HCT116 (cell line): Measurements from ENCODE around the gene COLEC11. TPM values are rescaled to one million over a fixed set of nuclear protein-coding genes. Genes with fewer than 3 reads are reported as not detected.

Experiments
- ATAC-seq: fragments of 200-7000 bp; cut with Tn5 transposase; 2 replicates; pipeline ENCODE4 v1.9.1; 2020; ENCODE audit warnings: mild to moderate bottlenecking, moderate library complexity
- BruUV-seq: library from RNA; stranded (reverse); fragments of 400-500 nt; replicated peaks from 2 replicates; lab custom pipeline; 2021; lab: Mats Ljungman, UMichigan
- CTCF ChIA-PET: fragments of 300-600 bp; sonication (Branson Sonifier 250); formaldehyde crosslinking; loops from one replicate; lab custom pipeline; 2021; ENCODE audit warnings: antibody characterized with exemption; lab: Charles Lee
- POLR2A ChIA-PET: fragments of 300-600, 350-600 bp; sonication (Branson Sonifier 250); formaldehyde crosslinking; loops from one replicate; lab custom pipeline; 2021; ENCODE audit warnings: antibody characterized with exemption; lab: Charles Lee
- RAD21 ChIA-PET, 2 experiments: fragments of 300-600 bp; sonication (Branson Sonifier 250); formaldehyde crosslinking; loops; one replicate each; lab custom pipeline; 2023; ENCODE audit warnings: low total read pairs in 2 of 2; ENCODE audit not compliant: uncharacterized antibody in 2 of 2, unreplicated experiment in 2 of 2, low non-redundant PET in 1 of 2; lab: Charles Lee
- DNase-seq: peaks from one replicate; pipeline ENCODE4 v3.0.0-alpha.2; 2010; ENCODE audit warnings: low read depth, low spot score
- H2AFZ ChIP-seq: fragments of 200-600 bp; shearing (Covaris generic), sonication (generic); 2 replicates; pipeline ENCODE4 v1.6.1; 2017; ENCODE audit warnings: low read depth, mixed run types, mixed read lengths, antibody characterized with exemption, low read length; ENCODE audit not compliant: poor library complexity, severe bottlenecking
- H3K27ac ChIP-seq: 2 replicates; pipeline ENCODE4 v1.5.1; 2012; ENCODE audit warnings: low read depth, low read length
- H3K27me3 ChIP-seq: fragments of 200-600 bp; sonication (generic); 2 replicates; pipeline ENCODE4 v1.6.1; 2016; ENCODE audit warnings: mixed run types, low read length, mixed read lengths; ENCODE audit not compliant: insufficient read depth
- H3K36me3 ChIP-seq, 2 experiments: fragments of 200-500 bp in 1 of 2; fragments of 200-600 bp in 1 of 2; sonication (Bioruptor generic) in 1 of 2; sonication (generic) in 1 of 2; 2 replicates each; pipeline versions ENCODE4 v1.5.1 to v1.6.1; 2014 to 2016; ENCODE audit warnings: low read length in 2 of 2, inconsistent platforms in 1 of 2, mixed read lengths in 1 of 2, mixed run types in 1 of 2; ENCODE audit not compliant: insufficient read depth in 2 of 2, control insufficient read depth in 1 of 2
- H3K4me1 ChIP-seq, 2 experiments: fragments of 200-600 bp in 1 of 2; sonication (generic) in 1 of 2; 2 replicates each; pipeline versions ENCODE4 v1.5.1 to v1.6.1; 2012 to 2017; ENCODE audit warnings: low read length in 2 of 2, inconsistent platforms in 1 of 2, mild to moderate bottlenecking in 1 of 2, mixed read lengths in 1 of 2, mixed run types in 1 of 2, moderate library complexity in 1 of 2; ENCODE audit not compliant: insufficient read depth in 2 of 2, control insufficient read depth in 1 of 2
- H3K4me2 ChIP-seq: fragments of 200-600 bp; sonication (generic); 2 replicates; pipeline ENCODE4 v1.6.1; 2017; ENCODE audit warnings: mixed run types, low read length, mixed read lengths
- H3K4me3 ChIP-seq, 2 experiments: fragments of 200-600 bp in 1 of 2; sonication (generic) in 1 of 2; replicated peaks in 1 of 2; 2 replicates each; pipeline ENCODE4 v1.5.1; 2011 to 2016; ENCODE audit warnings: low read length in 2 of 2, control low read depth in 1 of 2, low read depth in 1 of 2, mild to moderate bottlenecking in 1 of 2, mixed read lengths in 1 of 2, mixed run types in 1 of 2
- H3K79me2 ChIP-seq: fragments of 200-600 bp; sonication (generic); 2 replicates; pipeline ENCODE4 v1.6.1; 2017; ENCODE audit warnings: mild to moderate bottlenecking, mixed run types, low read length, moderate library complexity, mixed read lengths; ENCODE audit not compliant: insufficient read depth
- H3K9ac ChIP-seq: fragments of 200-600 bp; sonication (generic); 2 replicates; pipeline ENCODE4 v1.6.1; 2016; ENCODE audit warnings: low read length, mixed read lengths
- H3K9me2 ChIP-seq: fragments of 200-600 bp; sonication (generic), shearing (Covaris generic); 2 replicates; pipeline ENCODE4 v1.6.1; 2017; ENCODE audit warnings: mixed run types, mild to moderate bottlenecking, moderate library complexity; ENCODE audit not compliant: insufficient read depth
- H3K9me3 ChIP-seq, 2 experiments: fragments of 200-500 bp in 1 of 2; fragments of 200-600 bp in 1 of 2; sonication (Bioruptor generic) in 1 of 2; sonication (generic) in 1 of 2; 2 replicates each; pipeline ENCODE4 v1.6.1; 2014 to 2017; ENCODE audit warnings: low read length in 2 of 2, mixed read lengths in 2 of 2, inconsistent platforms in 1 of 2, low read depth in 1 of 2, mild to moderate bottlenecking in 1 of 2, mixed run types in 1 of 2, moderate library complexity in 1 of 2; ENCODE audit not compliant: control insufficient read depth in 1 of 2, insufficient read depth in 1 of 2
- H4K20me1 ChIP-seq: fragments of 200-600 bp; sonication (generic), shearing (Covaris generic); 2 replicates; pipeline ENCODE4 v1.6.1; 2017; ENCODE audit warnings: mixed run types, mild to moderate bottlenecking, moderate library complexity; ENCODE audit not compliant: insufficient read depth
- CEBPB ChIP-seq: IDR thresholded peaks from 2 replicates; pipeline ENCODE4 v1.6.1; 2012; ENCODE audit warnings: low read depth
- EGR1 ChIP-seq: IDR thresholded peaks from 2 replicates; pipeline ENCODE4 v1.6.1; 2012; ENCODE audit warnings: low read depth
- ELF1 ChIP-seq: IDR thresholded peaks from 2 replicates; pipeline ENCODE4 v1.6.1; 2012; ENCODE audit warnings: low read depth, borderline replicate concordance
- EZH2 ChIP-seq: fragments of 200-600 bp; sonication (generic); IDR thresholded peaks from 2 replicates; pipeline ENCODE4 v1.6.1; 2017; ENCODE audit warnings: antibody characterized with exemption, mixed run types
- EZH2phosphoT487 ChIP-seq: fragments of 200-600 bp; IDR thresholded peaks from 2 replicates; pipeline ENCODE4 v1.6.1; 2018; ENCODE audit warnings: antibody characterized with exemption, borderline replicate concordance
- JUND ChIP-seq: IDR thresholded peaks from 2 replicates; pipeline ENCODE4 v1.6.1; 2012
- RAD21 ChIP-seq: IDR thresholded peaks from 2 replicates; pipeline ENCODE4 v1.6.1; 2012; ENCODE audit warnings: low read depth, mild to moderate bottlenecking
- SP1 ChIP-seq: IDR thresholded peaks from 2 replicates; pipeline ENCODE4 v1.6.1; 2012; ENCODE audit warnings: low read depth
- SRF ChIP-seq: IDR thresholded peaks from 2 replicates; pipeline ENCODE4 v1.6.1; 2012; ENCODE audit warnings: low read depth
- ZNF274 ChIP-seq: fragments of 200-500 bp; sonication (Bioruptor generic); IDR thresholded peaks from 2 replicates; pipeline ENCODE4 v1.6.1; 2014; ENCODE audit warnings: mild to moderate bottlenecking, low read depth, low read length, inconsistent platforms
- intact Hi-C: fragments of 100-400 bp; cut with micrococcal nuclease; formaldehyde crosslinking; loops from 2 replicates; pipeline ENCODE4 v1.10.0; 2022
- total RNA-seq: library from RNA; stranded (reverse); gene quantifications from one replicate; pipeline ENCODE4 v1.2.1, GENCODE V29; 2021; ENCODE audit not compliant: unreplicated experiment

The COLEC11 gene
- total RNA-seq, 1 experiment from 2014 or later = 0.15 TPM

DNA sequence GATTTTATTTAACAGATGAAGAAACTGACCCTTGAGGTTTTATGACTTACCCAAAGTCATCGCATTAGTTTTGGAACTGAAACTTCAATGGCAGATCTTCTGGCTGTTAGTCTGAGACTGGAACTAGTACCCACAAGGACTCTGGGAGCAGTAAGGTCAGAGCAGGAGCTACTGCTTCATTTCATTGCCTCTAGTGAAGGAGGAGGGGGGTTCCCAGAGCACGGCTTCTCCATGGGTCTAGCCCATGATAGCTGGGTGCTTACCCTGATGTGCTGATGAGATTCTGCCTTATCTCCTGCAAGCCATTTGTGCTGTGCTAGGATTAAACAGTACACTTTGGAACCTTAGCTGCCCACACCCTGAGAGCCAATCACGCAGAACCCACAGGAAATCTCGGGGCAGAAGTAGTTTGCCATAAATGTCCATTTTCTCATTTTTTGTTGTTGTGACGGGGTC is 31.4 kb upstream of the COLEC11 start:
- Histone ChIP-seq H3K9me2 (no peaks in the 10 kb centered on the region), H3K27me3 (no peaks in the 10 kb centered on the region), H3K36me3 (peaks cover 0 to 5% of the 10 kb centered on the region in 2 experiments; a peak in 1 of 4 replicates), H4K20me1 (no peaks in the 10 kb centered on the region), H3K9ac (no peak overlapping the region), H3K9me3 (no peaks in the 10 kb centered on the region), H3K4me2 (no peak overlapping the region), H2AFZ (no peak overlapping the region), H3K4me1 (peaks cover 0 to 10% of the 10 kb centered on the region in 2 experiments; a peak in 2 of 4 replicates), H3K79me2 (peaks cover 10% of the 10 kb centered on the region; the same call in 1 of the 2 replicates), H3K4me3 (no peak overlapping the region), H3K27ac (no peak overlapping the region)
- POLR2A ChIA-PET = no interaction called here
- CTCF ChIA-PET = no interaction called here
- intact Hi-C loops = no loop called here
- TF ChIP-seq SP1 = no peak
- no peak for TF ChIP-seq EZH2
- RAD21 ChIA-PET = no interaction called here
- ATAC-seq (no peak), DNase-seq (no peak)
- BruUV-seq = no TSS peak

DNA sequence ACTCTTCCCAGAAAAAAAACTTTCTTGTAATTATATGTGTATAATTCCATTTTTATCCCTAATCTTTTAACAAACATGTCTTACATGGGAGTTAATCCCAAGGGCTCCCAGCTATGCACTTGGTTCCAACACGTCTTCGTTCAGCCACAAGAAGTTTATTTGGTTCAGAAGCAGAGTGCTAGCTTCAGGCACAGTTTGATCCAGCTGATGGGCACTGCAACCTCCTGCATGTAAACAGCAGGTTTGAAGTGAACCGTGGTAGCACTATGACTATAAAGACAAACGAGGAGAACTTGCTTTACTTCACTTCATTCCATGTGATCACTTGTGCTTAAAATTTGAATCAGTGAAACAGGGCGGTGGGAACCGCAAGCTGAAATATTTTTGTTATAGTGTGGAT is 29.8 kb upstream of the COLEC11 start:
- H3K4me1 ChIP-seq = no peaks in the 10 kb centered on the region
- no TSS peak for BruUV-seq
- no peaks in the 10 kb centered on the region for H3K27me3 ChIP-seq
- H2AFZ ChIP-seq = no peak overlapping the region
- no peak overlapping the region for H3K4me3 ChIP-seq
- H3K36me3 ChIP-seq = peaks cover 0 to 5% of the 10 kb centered on the region in 2 experiments; a peak in 1 of 4 replicates
- intact Hi-C loops = no loop called here
- no peak overlapping the region for H3K4me2 ChIP-seq
- TF ChIP-seq EZH2phosphoT487 (no peak), JUND (no peak), ZNF274 (no peak), EGR1 (no peak), SRF (no peak), RAD21 (no peak), ELF1 (no peak), CEBPB (no peak)
- TF ChIP-seq, all 23 proteins: peak for 0
- ATAC-seq = no peak
- DNase-seq = no peak
- no peaks in the 10 kb centered on the region for H4K20me1 ChIP-seq
- H3K9ac ChIP-seq = no peak overlapping the region
- no peak overlapping the region for H3K27ac ChIP-seq
- ChIA-PET CTCF (no interaction called here), RAD21 (no interaction called here), POLR2A (no interaction called here)
- no peaks in the 10 kb centered on the region for H3K9me2 ChIP-seq
- H3K79me2 ChIP-seq = no peaks in the 10 kb centered on the region
- no peaks in the 10 kb centered on the region for H3K9me3 ChIP-seq
